HG02870 (cell line): ENCODE data around the gene NDN.

Experiments used
- ATAC-seq: cut with Tn5 transposase; IDR thresholded peaks from one replicate; pipeline ENCODE4 v1.9.1; 2021; ENCODE audit warnings: mild to moderate bottlenecking, moderate library complexity; ENCODE audit not compliant: unreplicated experiment

The NDN gene

GRCh38 chr15:23644829-23645228, 42.3 kb downstream of the NDN start:
- no peak for ATAC-seq

DNA sequence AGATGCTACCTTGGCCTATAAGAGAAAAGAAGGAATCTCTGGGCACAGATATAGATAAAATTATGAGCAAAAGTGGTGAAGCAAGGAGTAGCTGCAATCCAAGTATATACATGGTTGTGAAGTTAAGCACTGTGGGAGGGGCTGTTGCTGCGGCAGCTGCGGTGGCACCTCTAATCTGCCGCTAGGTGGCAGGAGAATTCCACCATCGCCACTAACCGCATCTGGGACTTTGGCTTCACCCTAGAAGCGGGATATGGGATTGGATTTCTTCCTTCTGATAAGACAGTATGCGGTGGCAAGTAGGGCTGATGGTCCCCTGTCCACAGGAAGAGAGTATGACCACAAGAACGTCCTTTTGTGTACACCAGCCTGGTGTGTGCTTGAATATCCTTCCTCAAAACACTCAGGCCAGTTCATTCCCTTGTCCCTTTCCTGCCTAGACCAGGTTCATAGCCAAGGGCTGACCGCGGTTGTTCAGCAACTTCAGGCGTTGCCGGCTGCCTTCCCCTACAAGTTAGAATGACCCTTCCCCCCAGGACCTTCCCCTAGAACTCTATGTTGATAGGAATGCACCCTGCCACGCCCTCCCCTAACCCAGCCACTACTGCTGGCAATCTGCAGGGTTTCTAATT, 44.6 kb downstream of the NDN start:
- no peak for ATAC-seq
